Germinal center (tissue), 1 donor: ENCODE measurements around the gene ICAM1.
"Not testable (repeated sequence)": the region's sequence is repeated elsewhere in the genome, so short reads cannot be mapped to it uniquely, and the experiment has no call there.

Experiments
- DNase-seq: peaks from one replicate; pipeline ENCODE4 v3.0.0; 2012; ENCODE audit warnings: mixed read lengths, low spot score

Gene ICAM1

DNA sequence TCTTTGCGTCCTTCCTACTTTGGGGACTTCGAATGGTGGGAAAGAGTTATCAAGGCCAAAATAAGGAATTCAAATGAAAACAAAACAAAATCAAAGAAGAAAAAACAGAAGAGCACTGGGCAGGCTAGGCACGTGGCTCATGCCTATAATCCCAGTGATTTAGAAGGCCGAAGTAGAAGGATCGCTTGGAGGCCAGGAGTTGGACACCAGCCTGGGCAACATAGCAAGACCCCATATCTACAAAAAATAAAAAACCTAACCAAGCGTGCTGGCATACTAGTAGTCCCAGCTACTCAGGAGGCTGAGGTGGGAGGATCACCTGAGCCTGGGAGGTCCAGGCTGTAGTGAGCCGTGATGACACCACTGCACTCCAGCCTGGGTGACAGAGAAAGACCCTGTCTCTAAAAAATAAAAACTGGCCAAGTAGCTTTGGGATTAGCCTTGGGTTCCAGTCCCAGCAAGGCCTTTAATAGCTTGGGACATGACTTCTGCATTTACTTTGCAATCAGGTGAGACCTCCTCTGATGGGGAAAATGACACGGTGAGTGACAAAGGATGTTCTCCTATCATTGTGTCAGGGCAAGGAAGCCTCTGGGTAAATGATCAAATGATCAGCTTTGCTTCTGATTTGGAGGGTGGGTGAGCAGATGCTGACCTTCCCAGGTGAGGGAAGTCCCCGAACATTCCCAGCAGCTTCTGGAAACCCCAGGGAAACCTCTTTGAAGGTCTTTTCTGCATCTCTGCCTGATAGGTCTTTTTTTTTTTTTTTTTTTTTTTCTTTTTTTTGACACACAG, 7.1 kb downstream of the ICAM1 start:
- DNase-seq = no peak

DNA sequence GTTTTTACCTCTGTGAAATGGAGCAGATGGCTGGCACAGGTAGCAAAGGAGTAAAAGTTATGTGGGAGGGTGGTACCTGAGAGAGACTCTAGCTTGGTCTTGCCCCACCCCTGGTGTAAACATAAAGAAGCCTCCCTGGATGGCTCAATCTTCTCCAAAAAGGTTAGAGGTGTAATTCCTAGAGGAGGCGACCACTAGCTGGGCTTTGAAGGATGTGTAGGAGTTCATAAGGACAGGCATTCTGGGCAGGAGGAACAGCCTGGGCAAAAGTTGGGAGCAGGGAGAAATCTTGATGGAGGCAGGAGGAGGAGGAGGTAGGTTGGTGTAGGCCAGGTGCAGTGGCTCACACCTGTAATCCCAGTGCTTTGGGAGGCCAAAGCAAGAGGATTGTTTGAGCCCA, 8.0 kb downstream of the ICAM1 start:
- DNase-seq = no peak

DNA sequence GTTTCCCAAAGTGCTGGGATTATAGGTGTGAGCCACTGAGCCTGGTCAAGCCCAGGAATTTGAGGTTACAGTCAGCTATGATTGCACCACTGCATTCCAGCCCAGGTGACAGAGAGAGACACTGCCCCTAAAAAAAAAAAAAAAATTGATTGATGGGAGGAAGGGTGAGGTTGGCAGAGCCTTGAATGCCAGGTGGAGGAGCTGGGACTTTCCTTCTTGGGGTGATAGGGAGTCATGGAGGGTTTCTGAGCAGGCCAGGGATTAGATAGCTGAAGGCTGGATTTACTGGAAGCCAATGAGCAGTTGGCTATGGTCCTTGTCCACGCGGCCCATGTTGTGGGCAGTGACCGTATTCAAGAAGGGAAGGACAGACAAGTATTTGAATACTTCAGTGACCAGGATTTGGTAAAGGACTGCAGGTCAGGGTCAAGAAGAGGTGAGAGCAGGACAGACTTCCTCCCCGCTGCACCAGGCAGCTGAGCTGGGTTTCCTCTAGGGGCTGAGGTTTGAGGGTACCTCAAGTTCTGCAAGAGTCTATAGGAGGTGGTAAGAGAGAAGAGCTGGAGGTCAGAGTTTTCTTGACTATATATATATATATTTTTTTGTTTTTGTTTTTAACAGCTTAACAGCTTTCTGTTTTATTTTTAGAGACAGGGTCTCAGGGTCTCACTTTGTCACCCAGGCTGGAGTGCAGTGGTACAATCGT, 9.0 kb downstream of the ICAM1 start:
- no peak for DNase-seq

GRCh38 chr19:10282043-10282442, 11.1 kb downstream of the ICAM1 start:
- not testable (repeated sequence) for DNase-seq

DNA sequence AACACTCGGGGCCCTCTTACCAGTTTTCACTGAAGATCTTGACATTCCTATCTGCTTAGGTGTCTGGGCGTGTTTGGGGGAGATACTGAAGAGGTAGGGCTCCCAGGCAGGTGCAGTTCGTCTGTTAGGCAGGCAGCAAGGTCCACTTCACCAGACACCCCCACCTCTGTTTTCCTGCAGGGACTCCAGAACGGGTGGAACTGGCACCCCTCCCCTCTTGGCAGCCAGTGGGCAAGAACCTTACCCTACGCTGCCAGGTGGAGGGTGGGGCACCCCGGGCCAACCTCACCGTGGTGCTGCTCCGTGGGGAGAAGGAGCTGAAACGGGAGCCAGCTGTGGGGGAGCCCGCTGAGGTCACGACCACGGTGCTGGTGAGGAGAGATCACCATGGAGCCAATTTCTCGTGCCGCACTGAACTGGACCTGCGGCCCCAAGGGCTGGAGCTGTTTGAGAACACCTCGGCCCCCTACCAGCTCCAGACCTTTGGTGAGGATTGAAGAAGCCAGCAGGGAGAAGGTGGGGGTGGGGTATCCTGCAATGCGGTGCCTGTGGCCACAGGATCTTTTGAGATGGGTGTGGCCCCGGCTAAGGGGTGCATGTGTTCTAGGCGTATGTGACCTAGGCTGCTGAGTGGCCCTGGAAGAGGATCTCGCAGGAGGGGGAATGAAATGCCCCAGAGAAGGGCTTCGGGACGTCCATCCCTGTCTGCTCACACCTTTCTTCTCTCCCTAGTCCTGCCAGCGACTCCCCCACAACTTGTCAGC, 12.6 kb downstream of the ICAM1 start:
- DNase-seq = no peak

DNA sequence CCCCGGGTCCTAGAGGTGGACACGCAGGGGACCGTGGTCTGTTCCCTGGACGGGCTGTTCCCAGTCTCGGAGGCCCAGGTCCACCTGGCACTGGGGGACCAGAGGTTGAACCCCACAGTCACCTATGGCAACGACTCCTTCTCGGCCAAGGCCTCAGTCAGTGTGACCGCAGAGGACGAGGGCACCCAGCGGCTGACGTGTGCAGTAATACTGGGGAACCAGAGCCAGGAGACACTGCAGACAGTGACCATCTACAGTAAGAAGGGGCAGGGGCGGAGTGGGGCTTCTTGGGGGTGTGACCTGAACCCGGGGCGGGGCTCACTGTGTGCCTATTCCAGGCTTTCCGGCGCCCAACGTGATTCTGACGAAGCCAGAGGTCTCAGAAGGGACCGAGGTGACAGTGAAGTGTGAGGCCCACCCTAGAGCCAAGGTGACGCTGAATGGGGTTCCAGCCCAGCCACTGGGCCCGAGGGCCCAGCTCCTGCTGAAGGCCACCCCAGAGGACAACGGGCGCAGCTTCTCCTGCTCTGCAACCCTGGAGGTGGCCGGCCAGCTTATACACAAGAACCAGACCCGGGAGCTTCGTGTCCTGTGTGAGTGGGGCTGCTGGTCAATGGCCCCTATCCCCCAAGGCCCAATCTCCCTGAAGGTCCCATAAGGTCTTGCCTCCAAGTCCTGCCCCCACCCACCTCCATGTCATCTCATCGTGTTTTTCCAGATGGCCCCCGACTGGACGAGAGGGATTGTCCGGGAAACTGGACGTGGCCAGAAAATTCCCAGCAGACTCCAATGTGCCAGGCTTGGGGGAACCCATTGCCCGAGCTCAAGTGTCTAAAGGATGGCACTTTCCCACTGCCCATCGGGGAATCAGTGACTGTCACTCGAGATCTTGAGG, 13.4 kb downstream of the ICAM1 start:
- no peak for DNase-seq

DNA sequence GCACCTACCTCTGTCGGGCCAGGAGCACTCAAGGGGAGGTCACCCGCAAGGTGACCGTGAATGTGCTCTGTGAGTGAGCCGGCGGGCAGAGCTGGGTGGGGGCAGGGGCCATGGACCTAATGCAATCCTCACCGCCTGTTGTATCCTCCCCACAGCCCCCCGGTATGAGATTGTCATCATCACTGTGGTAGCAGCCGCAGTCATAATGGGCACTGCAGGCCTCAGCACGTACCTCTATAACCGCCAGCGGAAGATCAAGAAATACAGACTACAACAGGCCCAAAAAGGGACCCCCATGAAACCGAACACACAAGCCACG, 14.0 kb downstream of the ICAM1 start:
- DNase-seq = no peak

GRCh38 chr19:10285393-10285792, 14.5 kb downstream of the ICAM1 start:
- DNase-seq = no peak

DNA sequence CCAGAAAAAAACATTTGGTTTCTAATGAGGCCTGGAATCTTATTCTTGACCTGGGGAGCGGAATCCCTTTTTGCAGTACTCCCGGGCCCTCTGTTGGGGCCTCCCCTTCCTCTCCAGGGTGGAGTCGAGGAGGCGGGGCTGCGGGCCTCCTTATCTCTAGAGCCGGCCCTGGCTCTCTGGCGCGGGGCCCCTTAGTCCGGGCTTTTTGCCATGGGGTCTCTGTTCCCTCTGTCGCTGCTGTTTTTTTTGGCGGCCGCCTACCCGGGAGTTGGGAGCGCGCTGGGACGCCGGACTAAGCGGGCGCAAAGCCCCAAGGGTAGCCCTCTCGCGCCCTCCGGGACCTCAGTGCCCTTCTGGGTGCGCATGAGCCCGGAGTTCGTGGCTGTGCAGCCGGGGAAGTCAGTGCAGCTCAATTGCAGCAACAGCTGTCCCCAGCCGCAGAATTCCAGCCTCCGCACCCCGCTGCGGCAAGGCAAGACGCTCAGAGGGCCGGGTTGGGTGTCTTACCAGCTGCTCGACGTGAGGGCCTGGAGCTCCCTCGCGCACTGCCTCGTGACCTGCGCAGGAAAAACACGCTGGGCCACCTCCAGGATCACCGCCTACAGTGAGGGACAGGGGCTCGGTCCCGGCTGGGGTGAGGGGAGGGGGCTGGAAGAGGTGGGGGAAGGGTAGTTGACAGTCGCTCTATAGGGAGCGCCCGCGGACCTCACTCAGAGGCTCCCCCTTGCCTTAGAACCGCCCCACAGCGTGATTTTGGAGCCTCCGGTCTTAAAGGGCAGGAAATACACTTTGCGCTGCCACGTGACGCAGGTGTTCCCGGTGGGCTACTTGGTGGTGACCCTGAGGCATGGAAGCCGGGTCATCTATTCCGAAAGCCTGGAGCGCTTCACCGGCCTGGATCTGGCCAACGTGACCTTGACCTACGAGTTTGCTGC, 16.1 kb downstream of the ICAM1 start, which contains the start of gene ICAM4:
Gene ICAM4, plus strand, starts transcription at position 153 of the 935 bp plus-strand sequence. Its CDS starts 58 bp downstream, at position 211.
- DNase-seq = no peak

- peak; percentile 82 for DNase-seq
Measured at GRCh38 chr19:10288662-10289166, 17.8 kb downstream of the ICAM1 start.

DNA sequence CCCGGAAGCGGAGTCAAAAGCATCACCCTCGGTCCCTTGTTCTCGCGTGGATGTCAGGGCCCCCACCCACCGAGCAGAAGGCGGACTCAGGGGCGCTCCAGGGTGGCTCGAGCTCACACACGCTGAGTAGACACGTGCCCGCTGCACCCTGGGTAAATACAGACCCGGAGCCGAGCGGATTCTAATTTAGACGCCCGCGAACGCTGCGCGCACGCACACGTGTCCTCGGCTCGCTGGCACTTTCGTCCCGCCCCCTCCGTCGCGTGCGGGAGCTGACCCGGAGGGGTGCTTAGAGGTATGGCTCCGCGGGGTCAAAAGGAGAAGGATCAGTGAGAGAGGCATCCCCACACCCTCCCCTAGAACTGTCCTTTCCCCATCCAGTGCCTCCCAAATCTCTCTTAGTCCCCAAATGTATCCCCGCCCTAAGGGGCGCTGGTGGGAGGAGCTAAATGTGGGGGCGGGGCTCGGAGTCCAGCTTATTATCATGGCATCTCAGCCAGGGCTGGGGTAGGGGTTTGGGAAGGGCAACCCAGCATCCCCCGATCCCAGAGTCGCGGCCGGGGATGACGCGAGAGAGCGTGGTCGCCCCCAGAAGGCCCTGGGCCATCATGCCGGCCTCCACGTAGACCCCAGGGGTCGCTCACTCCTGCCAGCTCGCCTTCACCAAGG, 18.4 kb downstream of the ICAM1 start:
- DNase-seq = peak; percentile 70

DNA sequence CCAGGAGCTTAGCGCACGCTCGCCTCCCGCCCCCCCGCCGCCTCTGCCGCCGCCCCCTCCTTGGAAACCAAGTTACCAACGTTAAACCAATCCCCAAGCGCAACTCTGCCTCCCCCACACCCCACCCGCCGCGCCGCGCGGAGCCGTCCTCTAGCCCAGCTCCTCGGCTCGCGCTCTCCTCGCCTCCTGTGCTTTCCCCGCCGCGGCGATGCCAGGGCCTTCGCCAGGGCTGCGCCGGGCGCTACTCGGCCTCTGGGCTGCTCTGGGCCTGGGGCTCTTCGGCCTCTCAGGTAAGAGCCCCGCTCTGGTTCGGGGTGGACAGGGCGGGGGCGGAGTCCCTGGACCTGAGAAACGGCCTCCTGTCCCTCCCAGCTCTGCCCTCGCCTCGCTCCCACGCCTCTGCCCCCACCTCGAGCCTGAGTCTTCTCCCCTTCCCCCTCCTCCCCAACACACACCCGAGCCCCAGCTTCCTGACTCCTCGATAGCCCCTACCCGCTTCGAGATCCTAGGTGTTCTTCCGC, 19.0 kb downstream of the ICAM1 start, which contains the start of gene ICAM5:
Gene ICAM5, plus strand, starts transcription at position 117 of the 521 bp plus-strand sequence. Its CDS starts 92 bp downstream, at position 209.
- peak; percentile 25 for DNase-seq

DNA sequence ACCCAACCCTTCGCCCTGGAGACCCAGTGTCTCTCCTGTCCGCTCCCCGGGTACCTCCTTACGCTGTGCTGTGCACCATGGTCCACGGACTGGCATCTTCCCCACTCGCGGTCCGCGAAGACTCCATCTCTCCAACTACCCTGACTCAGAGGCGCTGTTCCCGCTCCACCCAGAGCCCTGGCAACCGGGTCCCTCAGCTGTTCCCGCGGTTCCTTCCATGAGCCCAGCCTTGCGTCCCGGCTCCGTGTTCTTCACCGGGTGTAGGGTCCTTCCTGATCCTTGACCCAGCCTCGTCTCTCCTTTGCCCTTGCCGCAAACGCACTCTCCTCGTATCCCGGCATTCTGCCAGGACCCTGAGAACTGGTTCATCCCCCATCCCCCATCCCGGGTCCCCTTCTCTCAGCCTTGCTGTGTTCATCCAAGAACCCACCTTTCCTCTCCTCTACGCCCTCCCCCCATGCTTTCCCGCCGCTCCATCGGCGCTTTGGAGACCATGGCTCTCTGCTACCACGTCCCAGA, 19.5 kb downstream of the ICAM1 start:
- peak; percentile 6 for DNase-seq

- peak; percentile 55 for DNase-seq
Measured at GRCh38 chr19:10290876-10291553, 20.1 kb downstream of the ICAM1 start.

- peak; percentile 8 for DNase-seq
Measured at GRCh38 chr19:10291554-10292205, 20.8 kb downstream of the ICAM1 start.

DNA sequence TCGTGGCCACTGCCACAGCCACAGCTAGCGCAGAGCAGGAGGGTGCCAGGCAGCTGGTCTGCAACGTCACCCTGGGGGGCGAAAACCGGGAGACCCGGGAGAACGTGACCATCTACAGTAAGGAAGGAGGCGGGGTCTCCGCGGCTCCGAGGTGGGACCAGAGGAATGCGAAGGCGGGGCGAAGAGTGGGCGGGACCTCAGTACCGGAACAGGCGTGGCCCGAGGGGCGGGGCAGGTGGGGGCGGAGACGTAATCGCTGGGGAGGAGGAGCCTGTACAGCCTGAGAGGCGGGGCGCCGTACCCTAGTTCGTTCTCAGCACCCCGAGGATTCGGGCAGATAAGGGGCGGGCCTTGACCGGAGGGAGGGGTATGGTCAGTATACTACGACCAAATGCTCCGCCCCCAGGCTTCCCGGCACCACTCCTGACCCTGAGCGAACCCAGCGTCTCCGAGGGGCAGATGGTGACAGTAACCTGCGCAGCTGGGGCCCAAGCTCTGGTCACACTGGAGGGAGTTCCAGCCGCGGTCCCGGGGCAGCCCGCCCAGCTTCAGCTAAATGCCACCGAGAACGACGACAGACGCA, 21.4 kb downstream of the ICAM1 start:
- peak; percentile 86 for DNase-seq

DNA sequence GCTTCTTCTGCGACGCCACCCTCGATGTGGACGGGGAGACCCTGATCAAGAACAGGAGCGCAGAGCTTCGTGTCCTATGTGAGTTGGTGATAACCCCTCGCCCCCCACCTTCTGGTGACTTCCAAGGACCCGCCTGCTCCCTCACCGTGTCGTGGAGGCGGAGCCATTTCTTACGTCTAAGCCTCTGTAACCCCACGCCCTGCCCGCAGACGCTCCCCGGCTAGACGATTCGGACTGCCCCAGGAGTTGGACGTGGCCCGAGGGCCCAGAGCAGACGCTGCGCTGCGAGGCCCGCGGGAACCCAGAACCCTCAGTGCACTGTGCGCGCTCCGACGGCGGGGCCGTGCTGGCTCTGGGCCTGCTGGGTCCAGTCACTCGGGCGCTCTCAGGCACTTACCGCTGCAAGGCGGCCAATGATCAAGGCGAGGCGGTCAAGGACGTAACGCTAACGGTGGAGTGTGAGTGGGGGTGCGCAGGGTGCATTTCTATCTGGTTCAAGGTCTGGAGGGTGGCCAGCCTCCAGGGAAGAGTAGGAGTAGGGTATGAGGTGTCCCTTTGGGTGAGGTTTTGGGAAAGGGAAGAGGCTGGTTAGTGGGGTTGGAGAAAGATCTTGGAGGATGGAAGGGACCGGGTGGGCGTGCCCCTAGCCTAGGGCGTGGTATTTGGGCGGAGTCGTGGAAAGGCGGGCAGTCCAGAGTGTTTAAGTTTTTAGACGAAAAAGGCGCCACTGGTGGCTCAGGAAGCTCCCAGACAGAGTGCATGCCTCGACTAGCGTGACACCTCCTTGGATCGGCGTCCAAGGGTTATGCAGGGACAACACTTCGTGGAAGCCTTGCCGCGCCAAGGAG, 22.1 kb downstream of the ICAM1 start:
- DNase-seq = no peak
